ENCODE results near the gene CREM. TPM values are rescaled to one million over a fixed set of nuclear protein-coding genes. Genes with fewer than 3 reads are reported as not detected.

Gene CREM
- total and polyA plus RNA-seq, 2 experiments from 2014 or later = 40.9 to 43.8 TPM

DNA sequence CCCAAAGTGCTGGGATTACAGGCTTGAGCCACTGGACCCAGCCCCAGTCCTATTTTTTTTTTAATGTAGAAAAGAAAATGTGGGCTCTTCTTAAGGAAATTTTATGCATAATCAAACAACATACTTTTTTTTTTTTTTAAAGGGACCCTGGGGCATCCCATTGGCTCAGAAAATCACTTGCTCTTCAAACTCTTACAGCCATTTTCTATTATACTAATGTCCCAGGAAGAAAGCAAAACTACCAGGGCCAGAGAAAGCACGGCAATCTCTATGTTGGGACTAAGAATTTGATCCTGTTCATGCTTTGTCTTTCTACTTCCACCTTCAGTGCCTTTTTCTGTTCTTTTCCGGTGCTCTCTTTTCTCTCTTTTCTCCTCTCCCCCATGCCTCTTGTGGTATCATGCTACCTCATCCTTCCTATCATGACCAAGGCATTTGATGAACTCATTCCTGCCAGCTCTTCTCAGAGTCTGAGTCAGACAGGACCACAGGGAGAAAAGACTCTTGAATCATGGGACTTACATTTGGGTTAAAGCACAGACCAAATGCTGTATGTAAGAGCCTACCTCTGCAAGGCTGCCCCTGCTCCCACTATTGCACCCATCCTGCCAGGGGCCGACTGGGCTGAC, 133.2 kb downstream of the CREM start (continued):
- TF ChIP-seq POLR2AphosphoS5 (IDR thresholded peaks at IDR 0.05; ENCODE audit: low read depth) = no peak
- no peak for TF ChIP-seq ZNF331 (CRISPR knock-in tag; IDR thresholded peaks at IDR 0.05; ENCODE audit: low read depth)
- no peak for TF ChIP-seq EZH2phosphoT487 (IDR thresholded peaks at IDR 0.05; ENCODE audit: unreplicated experiment)
- TF ChIP-seq JUNB (IDR thresholded peaks at IDR 0.05; ENCODE audit: unreplicated experiment) = no peak
- no peak for TF ChIP-seq CREB1 (CRISPR knock-in tag; IDR thresholded peaks at IDR 0.05; ENCODE audit: low read depth)
- no peak for TF ChIP-seq EZH2 (IDR thresholded peaks at IDR 0.05; ENCODE audit: low read depth, unreplicated experiment)
- TF ChIP-seq NANOG (IDR thresholded peaks at IDR 0.05; ENCODE audit: borderline replicate concordance) = no peak
- TF ChIP-seq, protein P1, sequence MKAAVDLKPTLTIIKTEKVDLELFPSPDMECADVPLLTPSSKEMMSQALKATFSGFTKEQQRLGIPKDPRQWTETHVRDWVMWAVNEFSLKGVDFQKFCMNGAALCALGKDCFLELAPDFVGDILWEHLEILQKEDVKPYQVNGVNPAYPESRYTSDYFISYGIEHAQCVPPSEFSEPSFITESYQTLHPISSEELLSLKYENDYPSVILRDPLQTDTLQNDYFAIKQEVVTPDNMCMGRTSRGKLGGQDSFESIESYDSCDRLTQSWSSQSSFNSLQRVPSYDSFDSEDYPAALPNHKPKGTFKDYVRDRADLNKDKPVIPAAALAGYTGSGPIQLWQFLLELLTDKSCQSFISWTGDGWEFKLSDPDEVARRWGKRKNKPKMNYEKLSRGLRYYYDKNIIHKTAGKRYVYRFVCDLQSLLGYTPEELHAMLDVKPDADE (IDR thresholded peaks at IDR 0.05) = no peak
- no peak for TF ChIP-seq ZNF114 (CRISPR knock-in tag; IDR thresholded peaks at IDR 0.05)
- TF ChIP-seq STAT1 (IDR thresholded peaks at IDR 0.05; ENCODE audit: unreplicated experiment) = no peak
- no peak for TF ChIP-seq CTCF (conservative IDR thresholded peaks at IDR 0.05; ENCODE audit: low read depth in 2 of 2)

- Mint-ChIP-seq H3K4me3 (no peak overlapping the region), H3K27me3 (ENCODE audit: insufficient read depth, low read depth, poor library complexity) (peaks cover 6% of the 10 kb centered on the region), H3K36me3 (ENCODE audit: low read depth) (no peaks in the 10 kb centered on the region), H3K27ac (no peak overlapping the region), H3K9me3 (peaks cover 8% of the 10 kb centered on the region), H3K4me1 (no peaks in the 10 kb centered on the region; the same call in 2 of the 3 replicates)
- Histone ChIP-seq H3K27me3 (ENCODE audit: insufficient read depth) (no peaks in the 10 kb centered on the region), H3K4me2 (no peak overlapping the region), H2AFZ (no peak overlapping the region), H3K27ac (ENCODE audit: low read depth) (no peak overlapping the region), H3K9me2 (ENCODE audit: insufficient read depth) (no peaks in the 10 kb centered on the region), H3F3A (replicated peaks; ENCODE audit: low read depth) (no peaks in the 10 kb centered on the region), H4K20me1 (replicated peaks; ENCODE audit: insufficient read depth) (no peaks in the 10 kb centered on the region), H3K79me2 (replicated peaks; ENCODE audit: insufficient read depth) (no peaks in the 10 kb centered on the region), H3K4me1 (ENCODE audit: insufficient read depth) (no peaks in the 10 kb centered on the region), H3K4me3 (no peak overlapping the region), H3K36me3 (ENCODE audit: insufficient read depth) (no peaks in the 10 kb centered on the region)
- TF ChIP-seq CREB1 (CRISPR knock-in tag; IDR thresholded peaks at IDR 0.05; ENCODE audit: low read depth) (no peak), ZNF462 (CRISPR knock-in tag; IDR thresholded peaks at IDR 0.05) (no peak), NANOG (IDR thresholded peaks at IDR 0.05; ENCODE audit: borderline replicate concordance) (no peak), EZH2phosphoT487 (IDR thresholded peaks at IDR 0.05; ENCODE audit: unreplicated experiment) (no peak), JUNB (IDR thresholded peaks at IDR 0.05; ENCODE audit: unreplicated experiment) (no peak), ZNF114 (CRISPR knock-in tag; IDR thresholded peaks at IDR 0.05) (no peak)
- TF ChIP-seq, protein P1 (IDR thresholded peaks at IDR 0.05) = no peak
- no peak for DNase-seq (ENCODE audit: low spot score)
- ATAC-seq = no peak
Measured at GRCh38 chr10:35262436-35262835, 135.8 kb downstream of the CREM start.

All from GM23338 (cell line).